Measurements from ENCODE around the gene RPS6KC1. TPM values are rescaled to one million over a fixed set of nuclear protein-coding genes. Genes with fewer than 3 reads are reported as not detected.

Gene RPS6KC1
- total RNA-seq, 1 donor from 2014 or later: 32.6 TPM

DNA sequence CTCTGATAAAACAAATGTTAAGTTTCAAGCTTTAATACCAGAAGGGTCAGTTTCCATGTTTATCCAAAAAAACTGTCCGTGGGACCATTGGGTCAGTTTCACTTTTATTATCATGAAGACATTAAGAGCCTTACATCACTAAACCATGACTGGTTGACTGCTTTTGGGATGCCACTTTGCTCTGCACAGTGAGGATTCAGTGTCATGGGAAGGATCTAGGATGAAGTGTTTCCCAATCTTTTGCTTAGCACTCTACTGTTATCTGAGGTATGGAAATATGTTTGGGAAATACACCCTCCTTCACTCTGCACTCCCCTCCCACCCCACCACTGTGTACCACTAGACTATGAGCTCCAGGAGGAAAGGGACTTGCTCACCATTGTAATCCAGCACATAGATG is 16.3 kb downstream of the RPS6KC1 start:
- H3K36me3 Mint-ChIP-seq: peaks cover 2% of the 10 kb centered on the region
- no peak overlapping the region for H3K4me3 ChIP-seq
- H3K79me2 ChIP-seq (ENCODE audit: low read depth): peaks cover 41% of the 10 kb centered on the region

DNA sequence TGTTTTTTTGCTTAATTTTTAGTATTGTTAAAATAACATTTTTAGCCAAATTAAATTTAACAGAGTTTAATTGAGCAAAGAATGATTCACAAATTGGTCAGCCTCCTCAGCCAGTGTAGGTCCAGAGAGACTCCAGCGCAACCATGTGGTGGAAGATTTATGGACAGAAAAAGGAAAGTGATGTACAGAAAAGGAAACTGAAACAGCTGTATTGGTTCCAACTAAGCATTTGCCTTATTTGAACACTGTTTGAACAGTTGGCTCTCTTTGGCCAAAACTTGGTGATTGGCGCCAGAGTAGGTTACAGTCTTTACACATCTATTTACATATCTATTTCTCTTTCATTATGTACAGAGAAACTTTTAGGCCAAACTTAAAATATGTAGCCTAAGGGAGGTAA is 19.4 kb downstream of the RPS6KC1 start:
- Histone ChIP-seq H4K20me1 (ENCODE audit: low read depth) (peaks cover 13% of the 10 kb centered on the region), H3F3A (ENCODE audit: low read depth) (no peaks in the 10 kb centered on the region), H3K79me2 (ENCODE audit: low read depth) (peaks cover 17% of the 10 kb centered on the region), H3K4me1 (no peaks in the 10 kb centered on the region), H3K27me3 (no peaks in the 10 kb centered on the region), H3K27ac (no peak overlapping the region), H3K4me2 (no peak overlapping the region), H3K9ac (no peak overlapping the region), H3K36me3 (no peaks in the 10 kb centered on the region), H3K9me3 (ENCODE audit: low read depth) (no peaks in the 10 kb centered on the region), H3K4me3 (no peak overlapping the region), H2AFZ (replicated peaks) (no peak overlapping the region)
- peaks cover 10% of the 10 kb centered on the region for H3K4me1 Mint-ChIP-seq
- H3K4me3 Mint-ChIP-seq: no peak overlapping the region
- TF ChIP-seq, protein P1, sequence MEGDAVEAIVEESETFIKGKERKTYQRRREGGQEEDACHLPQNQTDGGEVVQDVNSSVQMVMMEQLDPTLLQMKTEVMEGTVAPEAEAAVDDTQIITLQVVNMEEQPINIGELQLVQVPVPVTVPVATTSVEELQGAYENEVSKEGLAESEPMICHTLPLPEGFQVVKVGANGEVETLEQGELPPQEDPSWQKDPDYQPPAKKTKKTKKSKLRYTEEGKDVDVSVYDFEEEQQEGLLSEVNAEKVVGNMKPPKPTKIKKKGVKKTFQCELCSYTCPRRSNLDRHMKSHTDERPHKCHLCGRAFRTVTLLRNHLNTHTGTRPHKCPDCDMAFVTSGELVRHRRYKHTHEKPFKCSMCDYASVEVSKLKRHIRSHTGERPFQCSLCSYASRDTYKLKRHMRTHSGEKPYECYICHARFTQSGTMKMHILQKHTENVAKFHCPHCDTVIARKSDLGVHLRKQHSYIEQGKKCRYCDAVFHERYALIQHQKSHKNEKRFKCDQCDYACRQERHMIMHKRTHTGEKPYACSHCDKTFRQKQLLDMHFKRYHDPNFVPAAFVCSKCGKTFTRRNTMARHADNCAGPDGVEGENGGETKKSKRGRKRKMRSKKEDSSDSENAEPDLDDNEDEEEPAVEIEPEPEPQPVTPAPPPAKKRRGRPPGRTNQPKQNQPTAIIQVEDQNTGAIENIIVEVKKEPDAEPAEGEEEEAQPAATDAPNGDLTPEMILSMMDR (IDR thresholded peaks at IDR 0.05): peak; percentile 15
- no peak for TF ChIP-seq EZH2 (IDR thresholded peaks at IDR 0.05)
- no peak overlapping the region for H3K27ac Mint-ChIP-seq
- H3K27me3 Mint-ChIP-seq (ENCODE audit: insufficient read depth, low read depth): no peaks in the 10 kb centered on the region
- H3K9me3 Mint-ChIP-seq: no peaks in the 10 kb centered on the region
- no peaks in the 10 kb centered on the region for H3K36me3 Mint-ChIP-seq
- no peak for DNase-seq (ENCODE audit: low spot score)

More for the DNA sequence above, 16.3 kb downstream of the RPS6KC1 start:
- Mint-ChIP-seq H3K9me3 (no peaks in the 10 kb centered on the region), H3K27me3 (ENCODE audit: insufficient read depth, low read depth) (no peaks in the 10 kb centered on the region), H3K4me3 (no peak overlapping the region), H3K27ac (no peak overlapping the region), H3K4me1 (peaks cover 10% of the 10 kb centered on the region)
- Histone ChIP-seq H3K4me1 (no peaks in the 10 kb centered on the region), H4K20me1 (ENCODE audit: low read depth) (peaks cover 17% of the 10 kb centered on the region), H3K4me2 (no peak overlapping the region), H3K27ac (no peak overlapping the region), H3K36me3 (no peaks in the 10 kb centered on the region), H3F3A (ENCODE audit: low read depth) (no peaks in the 10 kb centered on the region), H3K9me3 (ENCODE audit: low read depth) (no peaks in the 10 kb centered on the region), H3K27me3 (no peaks in the 10 kb centered on the region), H2AFZ (replicated peaks) (no peak overlapping the region), H3K9ac (no peak overlapping the region)
- TF ChIP-seq EZH2 (IDR thresholded peaks at IDR 0.05): no peak
- TF ChIP-seq, protein P1 (IDR thresholded peaks at IDR 0.05): no peak
- TF ChIP-seq EZH2phosphoT487 (IDR thresholded peaks at IDR 0.05): no peak
- DNase-seq (ENCODE audit: low spot score): no peak

DNA sequence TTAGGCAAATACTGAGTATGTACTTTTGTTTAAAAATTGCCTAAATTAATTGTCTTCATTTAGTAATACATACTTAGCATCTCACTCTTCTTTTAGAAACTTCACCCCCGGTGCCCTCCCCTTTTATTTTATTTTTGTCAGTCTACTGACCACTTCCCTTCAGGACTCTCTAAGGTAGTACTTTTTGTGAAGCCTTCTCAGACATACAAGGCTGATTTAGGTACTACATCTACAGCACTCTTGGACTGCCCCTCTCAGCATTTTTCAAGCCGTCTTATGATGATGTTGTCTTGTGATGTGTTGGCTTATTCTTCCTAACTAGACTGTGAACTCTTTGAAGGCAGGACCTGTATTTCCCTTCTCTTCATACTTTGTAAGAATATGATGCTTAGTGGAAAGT is 24.7 kb downstream of the RPS6KC1 start:
- peaks cover 2% of the 10 kb centered on the region for H3K79me2 ChIP-seq (ENCODE audit: low read depth)
- H4K20me1 ChIP-seq (ENCODE audit: low read depth): no peaks in the 10 kb centered on the region
- no peak overlapping the region for H3K4me3 Mint-ChIP-seq
- no peak overlapping the region for H3K9ac ChIP-seq
- no peak overlapping the region for H3K4me3 ChIP-seq
- no peak for DNase-seq (ENCODE audit: low spot score)
- H3K27ac ChIP-seq: no peak overlapping the region
- TF ChIP-seq, protein P1 (IDR thresholded peaks at IDR 0.05): no peak
- TF ChIP-seq EZH2 (IDR thresholded peaks at IDR 0.05) (no peak), EZH2phosphoT487 (IDR thresholded peaks at IDR 0.05) (no peak)
- H3K27me3 Mint-ChIP-seq (ENCODE audit: insufficient read depth, low read depth): no peaks in the 10 kb centered on the region
- H3K4me2 ChIP-seq: no peak overlapping the region
- no peaks in the 10 kb centered on the region for H3F3A ChIP-seq (ENCODE audit: low read depth)
- H3K4me1 ChIP-seq: no peaks in the 10 kb centered on the region
- H3K27ac Mint-ChIP-seq: no peak overlapping the region
- H3K36me3 Mint-ChIP-seq: no peaks in the 10 kb centered on the region
- H2AFZ ChIP-seq (replicated peaks): no peak overlapping the region
- no peaks in the 10 kb centered on the region for H3K9me3 Mint-ChIP-seq
- no peaks in the 10 kb centered on the region for H3K27me3 ChIP-seq
- no peaks in the 10 kb centered on the region for H3K36me3 ChIP-seq
- no peaks in the 10 kb centered on the region for H3K9me3 ChIP-seq (ENCODE audit: low read depth)
- no peaks in the 10 kb centered on the region for H3K4me1 Mint-ChIP-seq
